ENCODE results near the gene PCDHGB5.
"Not testable (repeated sequence)": the region's sequence is repeated elsewhere in the genome, so short reads cannot be mapped to it uniquely, and the experiment has no call there.

Gene PCDHGB5

DNA sequence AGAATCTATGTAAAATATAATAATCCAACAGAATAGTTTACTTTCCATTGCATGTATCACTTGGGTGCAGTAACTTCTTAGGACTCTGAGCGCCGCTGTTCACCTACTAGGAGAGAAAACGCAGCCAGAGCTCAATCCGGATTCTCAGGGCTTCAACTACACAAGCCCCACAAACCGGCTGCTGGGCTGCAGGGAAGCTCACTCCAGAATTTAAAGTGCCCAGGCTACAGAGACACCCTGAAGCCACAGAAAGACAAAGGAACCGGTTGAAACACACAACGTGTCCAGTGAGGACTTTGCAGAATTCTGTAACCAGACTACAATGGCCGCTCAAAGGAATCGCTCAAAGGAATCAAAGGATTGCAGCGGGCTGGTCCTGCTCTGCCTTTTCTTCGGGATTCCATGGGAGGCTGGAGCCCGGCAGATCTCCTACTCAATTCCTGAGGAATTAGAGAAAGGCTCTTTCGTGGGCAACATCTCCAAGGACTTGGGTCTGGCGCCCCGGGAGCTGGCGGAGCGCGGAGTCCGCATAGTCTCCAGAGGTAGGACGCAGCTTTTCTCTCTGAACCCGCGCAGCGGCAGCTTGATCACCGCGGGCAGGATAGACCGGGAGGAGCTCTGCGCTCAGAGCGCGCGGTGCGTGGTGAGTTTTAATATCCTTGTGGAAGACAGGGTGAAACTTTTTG is 15.2 kb downstream of the PCDHGB5 start, which contains the start of gene PCDHGA10:
Gene PCDHGA10, plus strand, starts transcription at position 134 of the 686 bp plus-strand sequence. Its CDS starts 189 bp downstream, at position 323.
- DNase-seq (ENCODE audit: low spot score) = peak; percentile 78

DNA sequence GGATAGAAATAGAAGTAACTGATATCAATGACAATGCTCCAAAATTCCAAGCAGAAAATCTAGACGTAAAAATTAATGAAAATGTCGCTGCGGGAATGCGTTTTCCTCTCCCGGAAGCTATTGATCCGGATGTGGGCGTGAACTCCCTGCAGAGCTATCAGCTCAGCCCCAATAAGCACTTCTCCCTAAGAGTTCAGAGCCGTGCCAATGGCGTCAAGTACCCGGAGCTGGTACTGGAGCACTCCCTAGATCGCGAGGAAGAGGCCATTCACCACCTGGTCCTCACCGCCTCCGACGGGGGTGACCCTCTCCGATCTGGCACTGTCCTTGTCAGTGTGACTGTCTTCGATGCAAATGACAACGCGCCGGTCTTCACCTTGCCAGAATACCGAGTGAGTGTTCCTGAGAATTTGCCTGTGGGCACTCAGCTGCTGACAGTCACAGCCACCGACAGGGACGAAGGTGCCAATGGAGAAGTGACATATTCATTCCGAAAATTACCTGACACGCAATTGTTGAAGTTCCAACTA is 15.9 kb downstream of the PCDHGB5 start:
- no peak for DNase-seq (ENCODE audit: low spot score)

DNA sequence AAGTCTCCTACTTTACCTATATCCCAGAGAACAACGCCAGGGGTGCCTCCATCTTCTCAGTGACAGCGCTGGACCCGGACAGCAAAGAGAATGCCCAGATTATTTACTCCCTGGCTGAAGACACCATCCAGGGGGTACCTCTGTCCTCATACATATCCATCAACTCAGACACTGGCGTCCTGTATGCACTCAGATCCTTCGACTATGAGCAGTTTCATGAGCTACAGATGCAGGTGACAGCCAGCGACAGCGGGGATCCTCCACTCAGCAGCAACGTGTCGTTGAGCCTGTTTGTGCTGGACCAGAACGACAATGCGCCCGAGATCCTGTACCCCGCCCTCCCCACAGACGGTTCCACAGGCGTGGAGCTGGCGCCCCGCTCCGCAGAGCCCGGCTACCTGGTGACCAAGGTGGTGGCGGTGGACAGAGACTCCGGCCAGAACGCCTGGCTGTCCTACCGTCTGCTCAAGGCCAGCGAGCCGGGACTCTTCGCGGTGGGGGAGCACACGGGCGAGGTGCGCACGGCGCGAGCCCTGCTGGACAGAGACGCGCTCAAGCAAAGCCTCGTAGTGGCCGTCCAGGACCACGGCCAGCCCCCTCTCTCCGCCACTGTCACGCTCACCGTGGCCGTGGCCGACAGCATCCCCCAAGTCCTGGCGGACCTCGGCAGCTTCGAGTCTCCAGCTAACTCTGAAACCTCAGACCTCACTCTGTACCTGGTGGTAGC is 17.0 kb downstream of the PCDHGB5 start:
- DNase-seq (ENCODE audit: low spot score) = not testable (repeated sequence)

DNA sequence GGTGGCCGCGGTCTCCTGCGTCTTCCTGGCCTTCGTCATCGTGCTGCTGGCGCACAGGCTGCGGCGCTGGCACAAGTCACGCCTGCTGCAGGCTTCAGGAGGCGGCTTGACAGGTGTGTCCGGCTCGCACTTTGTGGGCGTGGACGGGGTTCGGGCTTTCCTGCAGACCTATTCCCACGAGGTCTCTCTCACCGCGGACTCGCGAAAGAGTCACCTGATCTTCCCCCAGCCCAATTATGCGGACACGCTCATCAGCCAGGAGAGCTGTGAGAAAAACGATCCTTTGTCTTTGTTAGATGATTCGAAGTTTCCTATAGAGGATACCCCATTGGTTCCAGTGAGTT is 17.5 kb downstream of the PCDHGB5 start:
- not testable (repeated sequence) for DNase-seq (ENCODE audit: low spot score)

DNA sequence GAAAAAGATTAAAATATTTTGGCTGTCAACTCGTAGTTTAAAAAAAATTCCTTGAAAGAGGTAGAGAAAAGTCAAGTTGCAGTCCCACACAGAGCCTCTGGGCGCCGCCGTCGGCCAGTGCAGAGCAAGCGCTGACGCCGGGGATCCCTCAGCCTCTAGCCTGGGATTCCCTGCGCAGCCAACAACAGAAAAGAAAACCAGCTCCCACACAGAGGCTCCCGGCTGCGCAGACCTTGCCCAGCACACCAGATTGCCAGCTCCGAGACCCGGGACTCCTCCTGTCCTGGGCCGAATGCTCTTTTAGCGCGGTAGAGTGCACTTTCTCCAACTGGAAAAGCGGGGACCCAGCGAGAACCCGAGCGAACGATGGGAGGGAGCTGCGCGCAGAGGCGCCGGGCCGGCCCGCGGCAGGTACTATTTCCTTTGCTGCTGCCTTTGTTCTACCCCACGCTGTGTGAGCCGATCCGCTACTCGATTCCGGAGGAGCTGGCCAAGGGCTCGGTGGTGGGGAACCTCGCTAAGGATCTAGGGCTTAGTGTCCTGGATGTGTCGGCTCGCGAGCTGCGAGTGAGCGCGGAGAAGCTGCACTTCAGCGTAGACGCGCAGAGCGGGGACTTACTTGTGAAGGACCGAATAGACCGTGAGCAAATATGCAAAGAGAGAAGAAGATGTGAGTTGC is 19.9 kb downstream of the PCDHGB5 start, which contains the start of gene PCDHGB7:
Gene PCDHGB7, plus strand, starts transcription at position 184 of the 679 bp plus-strand sequence. Its CDS starts 183 bp downstream, at position 367.
- peak; percentile 74 for DNase-seq (ENCODE audit: low spot score)

DNA sequence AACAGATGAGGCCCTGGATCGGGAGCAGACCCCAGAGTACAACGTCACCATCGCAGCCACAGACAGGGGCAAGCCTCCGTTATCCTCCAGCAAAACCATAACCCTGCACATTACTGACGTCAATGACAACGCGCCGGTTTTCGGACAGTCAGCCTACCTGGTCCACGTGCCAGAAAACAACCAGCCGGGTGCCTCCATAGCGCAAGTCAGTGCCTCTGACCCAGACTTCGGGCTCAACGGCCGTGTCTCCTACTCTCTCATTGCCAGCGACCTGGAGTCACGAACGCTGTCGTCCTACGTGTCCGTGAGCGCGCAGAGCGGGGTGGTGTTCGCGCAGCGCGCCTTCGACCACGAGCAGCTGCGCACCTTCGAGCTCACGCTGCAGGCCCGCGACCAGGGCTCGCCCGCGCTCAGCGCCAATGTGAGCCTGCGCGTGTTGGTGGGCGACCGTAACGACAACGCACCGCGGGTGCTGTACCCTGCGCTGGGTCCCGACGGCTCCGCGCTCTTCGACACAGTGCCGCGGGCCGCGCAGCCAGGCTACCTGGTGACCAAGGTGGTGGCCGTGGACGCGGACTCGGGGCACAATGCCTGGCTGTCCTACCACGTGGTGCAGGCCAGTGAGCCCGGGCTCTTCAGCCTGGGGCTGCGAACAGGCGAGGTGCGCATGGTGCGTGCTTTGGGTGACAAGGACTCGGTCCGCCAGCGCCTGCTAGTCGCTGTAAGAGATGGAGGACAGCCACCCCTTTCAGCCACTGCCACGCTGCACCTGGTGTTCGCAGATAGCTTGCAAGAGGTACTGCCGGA is 21.5 kb downstream of the PCDHGB5 start:
- no peak for DNase-seq (ENCODE audit: low spot score)

DNA sequence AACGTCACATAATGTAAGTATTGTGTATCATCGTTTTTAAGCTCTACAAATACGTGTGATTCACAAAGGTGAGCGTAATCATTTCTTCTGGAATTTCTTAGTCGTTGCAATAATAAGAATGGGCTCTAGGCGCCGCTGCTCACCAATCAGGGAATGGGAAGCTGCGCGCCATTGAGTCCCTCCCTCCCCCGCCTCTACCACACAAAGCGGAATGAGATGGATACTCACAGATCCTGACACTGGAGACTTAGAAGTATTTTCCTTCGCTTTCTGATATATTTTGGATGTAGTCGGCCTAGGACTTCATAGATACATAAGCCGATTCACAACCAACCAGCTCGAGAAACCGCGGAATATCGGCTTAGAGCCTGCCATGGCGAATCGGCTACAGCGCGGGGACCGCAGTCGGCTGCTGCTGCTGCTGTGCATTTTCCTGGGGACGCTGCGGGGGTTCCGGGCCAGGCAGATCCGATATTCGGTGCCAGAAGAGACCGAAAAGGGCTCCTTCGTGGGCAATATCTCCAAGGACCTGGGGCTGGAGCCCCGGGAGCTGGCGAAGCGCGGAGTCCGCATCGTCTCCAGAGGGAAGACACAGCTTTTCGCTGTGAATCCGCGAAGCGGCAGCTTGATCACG is 23.2 kb downstream of the PCDHGB5 start, which contains the start of gene PCDHGA11:
Gene PCDHGA11, plus strand, starts transcription at position 197 of the 634 bp plus-strand sequence. Its CDS starts 177 bp downstream, at position 374.
- peak; percentile 57 for DNase-seq (ENCODE audit: low spot score)

DNA sequence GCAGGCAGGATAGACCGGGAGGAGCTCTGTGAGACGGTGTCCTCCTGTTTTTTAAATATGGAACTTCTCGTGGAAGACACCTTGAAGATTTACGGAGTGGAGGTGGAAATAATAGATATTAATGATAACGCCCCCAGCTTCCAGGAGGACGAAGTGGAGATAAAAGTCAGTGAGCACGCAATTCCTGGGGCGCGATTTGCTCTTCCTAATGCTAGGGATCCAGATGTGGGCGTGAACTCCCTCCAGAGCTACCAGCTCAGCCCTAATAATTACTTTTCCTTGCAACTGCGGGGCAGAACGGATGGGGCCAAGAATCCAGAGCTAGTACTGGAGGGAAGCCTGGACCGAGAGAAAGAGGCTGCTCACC is 23.7 kb downstream of the PCDHGB5 start:
- no peak for DNase-seq (ENCODE audit: low spot score)

DNA sequence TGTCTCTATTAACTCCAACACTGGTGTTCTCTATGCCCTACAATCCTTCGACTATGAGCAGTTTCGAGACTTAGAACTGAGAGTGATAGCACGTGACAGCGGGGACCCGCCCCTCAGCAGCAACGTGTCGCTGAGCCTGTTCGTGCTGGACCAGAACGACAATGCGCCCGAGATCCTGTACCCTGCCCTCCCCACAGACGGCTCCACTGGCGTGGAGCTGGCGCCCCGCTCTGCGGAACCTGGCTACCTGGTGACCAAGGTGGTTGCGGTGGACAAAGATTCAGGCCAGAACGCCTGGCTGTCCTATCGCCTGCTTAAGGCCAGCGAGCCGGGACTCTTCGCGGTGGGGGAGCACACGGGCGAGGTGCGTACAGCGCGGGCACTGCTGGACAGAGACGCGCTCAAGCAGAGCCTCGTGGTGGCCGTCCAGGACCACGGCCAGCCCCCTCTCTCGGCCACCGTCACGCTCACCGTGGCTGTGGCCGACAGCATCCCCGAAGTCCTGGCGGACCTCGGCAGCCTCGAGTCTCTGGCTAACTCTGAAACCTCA is 25.1 kb downstream of the PCDHGB5 start:
- no peak for DNase-seq (ENCODE audit: low spot score)

DNA sequence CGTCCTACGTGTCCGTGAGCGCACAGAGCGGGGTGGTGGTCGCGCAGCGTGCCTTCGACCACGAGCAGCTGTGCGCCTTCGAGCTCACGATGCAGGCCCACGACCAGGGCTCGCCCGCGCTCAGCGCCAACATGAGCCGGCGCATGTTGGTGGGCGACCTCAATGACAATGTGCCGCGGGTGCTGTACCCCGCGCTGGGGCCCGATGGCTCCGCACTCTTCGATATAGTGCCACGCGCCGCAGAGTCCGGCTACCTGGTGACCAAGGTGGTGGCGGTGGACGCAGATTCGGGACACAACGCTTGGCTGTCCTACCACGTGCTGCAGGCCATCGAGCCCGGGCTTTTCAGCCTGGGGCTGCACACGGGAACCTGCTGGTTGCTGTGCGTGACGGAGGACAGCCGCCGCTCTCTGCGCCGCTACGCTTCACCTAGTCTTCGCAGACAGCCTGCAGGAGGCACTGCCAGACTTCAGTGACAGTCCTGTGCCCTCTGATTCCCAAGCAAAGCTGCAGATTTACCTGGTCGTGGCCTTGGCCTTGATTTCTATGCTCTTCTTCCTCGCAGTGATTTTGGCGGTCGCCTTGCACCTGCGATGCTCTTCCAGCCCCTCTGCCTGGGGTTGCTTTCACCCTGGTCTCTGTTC is 30.2 kb downstream of the PCDHGB5 start:
- DNase-seq (ENCODE audit: low spot score) = no peak

DNA sequence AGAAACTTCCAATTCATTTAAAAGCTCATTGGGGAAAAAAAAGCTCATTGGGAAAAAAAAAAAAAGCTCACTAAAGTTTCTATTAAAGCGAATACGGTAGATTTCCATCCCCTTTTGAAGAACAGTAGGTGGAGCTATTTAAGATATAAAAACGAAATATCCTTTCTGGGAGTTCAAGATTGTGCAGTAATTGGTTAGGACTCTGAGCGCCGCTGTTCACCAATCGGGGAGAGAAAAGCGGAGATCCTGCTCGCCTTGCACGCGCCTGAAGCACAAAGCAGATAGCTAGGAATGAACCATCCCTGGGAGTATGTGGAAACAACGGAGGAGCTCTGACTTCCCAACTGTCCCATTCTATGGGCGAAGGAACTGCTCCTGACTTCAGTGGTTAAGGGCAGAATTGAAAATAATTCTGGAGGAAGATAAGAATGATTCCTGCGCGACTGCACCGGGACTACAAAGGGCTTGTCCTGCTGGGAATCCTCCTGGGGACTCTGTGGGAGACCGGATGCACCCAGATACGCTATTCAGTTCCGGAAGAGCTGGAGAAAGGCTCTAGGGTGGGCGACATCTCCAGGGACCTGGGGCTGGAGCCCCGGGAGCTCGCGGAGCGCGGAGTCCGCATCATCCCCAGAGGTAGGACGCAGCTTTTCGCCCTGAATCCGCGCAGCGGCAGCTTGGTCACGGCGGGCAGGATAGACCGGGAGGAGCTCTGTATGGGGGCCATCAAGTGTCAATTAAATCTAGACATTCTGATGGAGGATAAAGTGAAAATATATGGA is 32.8 kb downstream of the PCDHGB5 start, which contains the start of gene PCDHGA12:
Gene PCDHGA12, plus strand, starts transcription at position 176 of the 782 bp plus-strand sequence. Its CDS starts 253 bp downstream, at position 429.
- DNase-seq (ENCODE audit: low spot score) = peak; percentile 77

DNA sequence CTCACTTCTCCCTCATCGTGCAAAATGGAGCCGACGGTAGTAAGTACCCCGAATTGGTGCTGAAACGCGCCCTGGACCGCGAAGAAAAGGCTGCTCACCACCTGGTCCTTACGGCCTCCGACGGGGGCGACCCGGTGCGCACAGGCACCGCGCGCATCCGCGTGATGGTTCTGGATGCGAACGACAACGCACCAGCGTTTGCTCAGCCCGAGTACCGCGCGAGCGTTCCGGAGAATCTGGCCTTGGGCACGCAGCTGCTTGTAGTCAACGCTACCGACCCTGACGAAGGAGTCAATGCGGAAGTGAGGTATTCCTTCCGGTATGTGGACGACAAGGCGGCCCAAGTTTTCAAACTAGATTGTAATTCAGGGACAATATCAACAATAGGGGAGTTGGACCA is 33.5 kb downstream of the PCDHGB5 start:
- DNase-seq (ENCODE audit: low spot score) = no peak

DNA sequence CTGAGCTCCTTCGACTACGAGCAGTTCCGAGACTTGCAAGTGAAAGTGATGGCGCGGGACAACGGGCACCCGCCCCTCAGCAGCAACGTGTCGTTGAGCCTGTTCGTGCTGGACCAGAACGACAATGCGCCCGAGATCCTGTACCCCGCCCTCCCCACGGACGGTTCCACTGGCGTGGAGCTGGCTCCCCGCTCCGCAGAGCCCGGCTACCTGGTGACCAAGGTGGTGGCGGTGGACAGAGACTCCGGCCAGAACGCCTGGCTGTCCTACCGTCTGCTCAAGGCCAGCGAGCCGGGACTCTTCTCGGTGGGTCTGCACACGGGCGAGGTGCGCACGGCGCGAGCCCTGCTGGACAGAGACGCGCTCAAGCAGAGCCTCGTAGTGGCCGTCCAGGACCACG is 34.6 kb downstream of the PCDHGB5 start:
- DNase-seq (ENCODE audit: low spot score) = not testable (repeated sequence)

DNA sequence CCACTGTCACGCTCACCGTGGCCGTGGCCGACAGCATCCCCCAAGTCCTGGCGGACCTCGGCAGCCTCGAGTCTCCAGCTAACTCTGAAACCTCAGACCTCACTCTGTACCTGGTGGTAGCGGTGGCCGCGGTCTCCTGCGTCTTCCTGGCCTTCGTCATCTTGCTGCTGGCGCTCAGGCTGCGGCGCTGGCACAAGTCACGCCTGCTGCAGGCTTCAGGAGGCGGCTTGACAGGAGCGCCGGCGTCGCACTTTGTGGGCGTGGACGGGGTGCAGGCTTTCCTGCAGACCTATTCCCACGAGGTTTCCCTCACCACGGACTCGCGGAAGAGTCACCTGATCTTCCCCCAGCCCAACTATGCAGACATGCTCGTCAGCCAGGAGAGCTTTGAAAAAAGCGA is 35.0 kb downstream of the PCDHGB5 start:
- not testable (repeated sequence) for DNase-seq (ENCODE audit: low spot score)

DNA sequence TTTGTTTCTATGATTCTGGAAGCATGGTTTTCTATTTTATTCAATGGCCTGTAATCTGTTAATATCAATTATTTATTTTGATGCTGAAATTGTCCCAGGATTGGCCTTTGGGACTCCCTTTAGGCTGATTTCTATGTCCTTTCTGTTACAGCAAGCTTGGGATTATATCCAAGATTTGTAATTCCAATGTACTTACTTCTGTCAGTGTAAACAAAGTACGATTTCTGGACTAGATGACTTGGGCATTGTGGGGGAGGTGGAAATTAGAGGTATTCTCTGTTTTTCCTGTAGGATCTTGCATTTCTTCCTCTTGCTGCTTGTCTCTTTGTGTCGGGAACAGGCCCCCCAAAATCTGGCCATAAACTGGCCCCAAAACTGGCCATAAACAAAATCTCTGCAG is 36.3 kb downstream of the PCDHGB5 start:
- DNase-seq (ENCODE audit: low spot score) = no peak

DNA sequence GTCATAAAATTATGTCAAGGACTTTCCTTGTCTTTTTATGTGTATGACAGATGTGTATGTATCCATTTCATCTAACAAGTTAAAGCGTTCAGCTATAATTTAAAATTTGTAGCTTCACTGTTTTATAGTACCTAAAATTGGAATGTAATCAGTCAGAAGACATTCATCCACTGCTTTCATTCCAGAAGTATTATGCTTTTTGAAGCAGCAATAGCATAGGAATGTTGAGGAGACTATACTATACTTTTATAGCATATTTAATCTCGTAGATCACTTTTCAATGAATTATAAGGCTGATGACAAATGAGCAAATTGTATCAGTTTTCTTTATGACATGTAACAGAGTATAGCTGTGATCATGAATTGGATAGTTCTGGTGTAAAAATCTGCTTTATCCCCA is 39.5 kb downstream of the PCDHGB5 start:
- no peak for DNase-seq (ENCODE audit: low spot score)

DNA sequence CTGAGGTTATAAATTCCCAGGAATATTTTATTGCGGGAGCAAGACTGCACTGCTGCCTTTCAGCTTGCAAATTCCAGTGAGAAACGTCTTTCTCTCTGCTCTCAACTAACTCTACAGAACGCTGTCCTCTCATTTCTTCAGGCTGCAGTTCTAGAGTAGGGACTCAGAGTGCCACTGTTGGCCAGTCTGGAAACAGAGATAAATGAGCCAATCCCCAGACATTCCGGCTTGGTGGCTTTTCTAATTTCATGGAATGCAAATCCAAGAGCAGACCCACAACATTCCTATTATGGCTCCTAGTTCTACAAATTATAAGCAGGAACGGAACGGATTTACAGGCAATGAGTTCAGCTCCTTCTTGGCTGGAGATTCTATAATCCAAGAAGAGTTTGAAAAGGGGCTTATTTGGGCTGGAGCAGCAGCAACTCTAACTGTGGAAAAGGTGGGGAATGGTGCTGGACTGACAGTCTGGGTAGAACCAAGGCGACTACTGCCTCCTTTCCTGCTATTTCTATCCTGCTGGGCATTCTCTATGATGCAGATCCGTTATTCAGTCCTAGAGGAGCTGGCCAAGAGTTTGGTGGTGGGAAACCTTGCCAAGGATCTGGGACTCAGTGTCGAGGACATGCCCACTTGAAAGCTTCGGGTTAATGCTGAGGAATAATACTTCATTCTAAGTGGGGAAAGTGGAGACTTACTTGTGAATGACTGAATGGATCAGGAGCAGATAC is 41.8 kb downstream of the PCDHGB5 start:
- no peak for DNase-seq (ENCODE audit: low spot score)

DNA sequence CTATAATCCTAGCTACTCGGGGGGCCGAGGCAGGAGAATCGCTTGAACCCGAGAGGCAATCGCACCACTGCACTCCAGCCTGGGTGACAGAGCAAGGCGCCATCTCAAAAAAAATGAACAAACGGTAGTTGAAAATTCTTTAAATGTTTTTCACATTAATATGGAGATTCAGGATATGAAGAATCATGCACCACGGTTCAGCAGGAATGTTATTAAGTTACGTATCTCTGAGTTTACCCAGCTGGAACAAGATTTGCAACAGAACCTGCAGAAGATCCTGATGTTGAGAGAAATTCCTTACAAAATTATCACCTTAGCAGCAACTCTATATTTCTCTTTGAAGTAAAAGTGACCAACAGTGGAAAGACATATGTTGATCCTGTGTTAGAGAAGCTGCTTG is 42.6 kb downstream of the PCDHGB5 start:
- DNase-seq (ENCODE audit: low spot score) = no peak

Measured in AG20443 (cell line).